Stimulated activated CD4-positive, alpha-beta T cell treated with anti-CD3 and anti-CD28 coated beads, Interleukin-2, amount 100 ng/mL, for 4 hours (primary cell): ENCODE results near the gene SNTB2.
A peak's percentile ranks its signal among the peaks of the same experiment; 100 is the strongest.

Source experiments
- DNase-seq: peaks from one replicate; pipeline ENCODE4 v3.0.0-alpha.2; 2020; ENCODE audit warnings: low read depth

The SNTB2 gene

DNA sequence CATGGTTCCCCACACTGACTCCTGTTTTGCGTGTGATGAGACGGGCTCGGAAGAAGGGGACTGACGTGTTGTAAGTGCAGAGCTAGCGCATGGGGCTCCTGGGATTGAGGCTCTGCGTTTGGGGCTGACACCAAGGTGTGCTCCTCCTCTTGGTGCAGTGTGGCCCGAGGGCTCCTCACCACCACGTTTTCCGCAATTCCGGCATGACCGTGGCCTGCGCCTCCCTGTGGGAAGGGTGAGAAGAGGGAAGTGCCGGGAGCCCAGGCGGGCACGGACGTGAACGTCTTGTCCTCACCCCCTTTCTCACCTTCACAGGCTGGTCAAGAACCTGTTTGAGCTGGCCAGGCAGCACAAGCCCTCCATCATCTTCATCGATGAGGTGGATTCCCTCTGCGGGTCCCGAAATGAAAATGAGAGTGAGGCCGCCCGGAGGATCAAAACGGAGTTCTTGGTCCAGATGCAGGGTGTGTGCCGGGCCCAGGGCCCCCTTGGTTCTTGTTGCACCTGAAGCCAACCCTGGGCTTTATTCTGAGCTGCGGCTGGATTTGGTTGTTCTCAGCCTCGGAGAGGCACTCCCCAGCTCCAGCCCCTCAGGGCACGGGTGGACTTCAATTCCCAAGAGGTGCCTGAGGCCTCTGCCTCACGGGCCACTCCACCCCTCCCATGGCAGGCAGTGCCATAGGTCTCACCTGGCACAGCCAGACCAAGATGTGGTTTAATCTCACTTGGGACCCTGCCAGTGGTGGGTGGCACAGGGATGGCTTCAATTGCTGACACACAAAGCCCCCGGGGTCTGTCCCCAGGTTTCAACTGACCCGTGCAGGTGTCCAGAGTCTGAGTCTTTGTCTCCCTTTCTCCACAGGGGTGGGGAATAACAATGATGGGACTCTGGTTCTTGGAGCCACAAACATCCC, 133.1 kb downstream of the SNTB2 start:
- DNase-seq, result no peak

DNA sequence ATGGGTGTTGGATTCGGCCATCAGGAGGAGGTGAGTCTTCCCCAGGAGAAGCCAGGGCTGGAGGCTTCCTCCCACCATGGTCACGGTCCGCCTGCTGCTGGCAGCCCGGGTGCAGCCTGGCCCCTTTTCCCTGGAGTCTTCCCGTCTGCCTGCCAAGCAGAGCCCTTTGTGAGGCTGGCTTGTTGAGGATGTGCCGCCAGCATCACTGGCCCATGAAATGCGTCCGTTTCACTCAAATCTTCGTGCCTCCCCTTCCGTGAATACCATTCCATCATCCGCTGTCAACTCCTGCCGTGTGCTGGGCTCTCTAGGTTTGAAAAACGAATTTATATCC, 133.7 kb downstream of the SNTB2 start:
- no peak for DNase-seq

DNA sequence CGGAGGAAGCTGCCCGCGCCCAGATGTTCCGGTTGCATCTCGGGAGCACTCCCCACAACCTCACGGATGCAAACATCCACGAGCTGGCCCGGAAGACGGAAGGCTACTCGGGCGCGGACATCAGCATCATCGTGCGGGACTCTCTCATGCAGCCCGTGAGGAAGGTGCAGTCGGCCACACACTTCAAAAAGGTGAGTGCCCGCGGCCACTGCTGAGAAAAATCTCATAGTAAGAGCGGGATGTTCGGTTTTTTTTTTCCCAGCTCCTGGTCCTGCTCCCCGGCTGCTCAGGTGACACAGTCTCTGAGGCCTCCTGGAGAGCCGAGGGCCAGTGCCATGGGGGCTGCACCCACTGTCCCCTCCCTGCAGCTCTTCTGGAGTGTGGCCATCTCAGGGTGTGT, 134.1 kb downstream of the SNTB2 start:
- no peak for DNase-seq

DNA sequence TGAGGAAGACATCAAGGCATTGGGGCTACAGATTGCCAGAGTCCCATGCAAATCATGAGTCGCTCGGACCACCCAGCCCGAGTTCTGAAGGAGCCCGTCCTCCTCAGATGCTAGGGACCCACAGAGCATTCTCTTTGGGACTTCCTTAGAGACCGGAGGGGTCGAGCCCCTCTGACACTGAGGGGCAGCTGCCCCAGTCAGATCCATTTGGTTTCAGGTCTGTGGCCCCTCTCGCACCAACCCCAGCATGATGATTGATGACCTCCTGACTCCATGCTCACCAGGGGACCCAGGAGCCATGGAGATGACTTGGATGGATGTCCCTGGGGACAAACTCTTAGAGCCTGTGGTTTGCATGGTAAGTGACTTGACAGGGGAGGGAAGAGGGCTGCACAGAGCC, 135.4 kb downstream of the SNTB2 start:
- DNase-seq, result no peak

DNA sequence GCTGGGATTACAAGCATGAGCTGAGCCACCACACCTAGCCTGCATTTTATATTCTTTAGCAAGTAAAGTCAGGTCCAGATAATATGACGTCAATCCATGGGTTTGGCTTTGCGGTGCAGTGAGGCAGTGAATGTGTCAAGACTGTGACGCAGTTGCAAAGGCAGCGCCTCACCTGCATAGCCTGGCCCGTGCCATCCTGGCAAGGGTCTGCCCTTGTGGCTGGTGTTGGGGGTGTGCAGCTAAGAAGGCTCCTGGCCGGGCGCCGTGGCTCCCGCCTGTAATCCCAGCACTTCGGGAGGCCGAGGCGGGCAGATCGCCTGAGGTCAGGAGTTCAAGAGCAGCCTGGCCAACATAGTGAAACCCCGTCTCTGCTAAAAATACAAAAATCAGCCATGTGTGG, 136.5 kb downstream of the SNTB2 start:
- DNase-seq, result no peak

DNA sequence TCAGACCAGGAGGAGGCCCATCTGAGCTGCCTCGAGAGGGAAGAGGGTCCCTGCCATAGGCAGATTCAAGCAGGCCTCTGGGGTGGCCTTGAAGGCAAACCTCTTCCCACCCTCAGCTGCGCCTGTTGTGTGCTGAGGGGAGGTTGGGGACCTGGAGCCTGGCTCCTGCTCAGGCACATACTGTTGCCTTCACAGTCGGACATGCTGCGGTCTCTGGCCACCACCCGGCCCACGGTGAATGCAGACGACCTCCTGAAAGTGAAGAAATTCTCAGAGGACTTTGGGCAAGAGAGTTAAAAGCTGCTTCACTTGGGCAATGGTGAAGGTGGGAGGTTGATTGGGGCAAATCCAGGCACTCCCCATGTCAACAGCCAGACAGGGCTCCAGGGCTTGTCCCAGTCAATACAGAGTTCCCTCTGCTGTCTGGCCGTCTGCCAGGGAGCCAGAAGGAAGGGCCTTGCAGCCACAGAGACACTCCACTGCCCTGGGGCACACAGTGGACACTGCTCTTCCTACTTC, 137.1 kb downstream of the SNTB2 start:
- DNase-seq, result no peak

DNA sequence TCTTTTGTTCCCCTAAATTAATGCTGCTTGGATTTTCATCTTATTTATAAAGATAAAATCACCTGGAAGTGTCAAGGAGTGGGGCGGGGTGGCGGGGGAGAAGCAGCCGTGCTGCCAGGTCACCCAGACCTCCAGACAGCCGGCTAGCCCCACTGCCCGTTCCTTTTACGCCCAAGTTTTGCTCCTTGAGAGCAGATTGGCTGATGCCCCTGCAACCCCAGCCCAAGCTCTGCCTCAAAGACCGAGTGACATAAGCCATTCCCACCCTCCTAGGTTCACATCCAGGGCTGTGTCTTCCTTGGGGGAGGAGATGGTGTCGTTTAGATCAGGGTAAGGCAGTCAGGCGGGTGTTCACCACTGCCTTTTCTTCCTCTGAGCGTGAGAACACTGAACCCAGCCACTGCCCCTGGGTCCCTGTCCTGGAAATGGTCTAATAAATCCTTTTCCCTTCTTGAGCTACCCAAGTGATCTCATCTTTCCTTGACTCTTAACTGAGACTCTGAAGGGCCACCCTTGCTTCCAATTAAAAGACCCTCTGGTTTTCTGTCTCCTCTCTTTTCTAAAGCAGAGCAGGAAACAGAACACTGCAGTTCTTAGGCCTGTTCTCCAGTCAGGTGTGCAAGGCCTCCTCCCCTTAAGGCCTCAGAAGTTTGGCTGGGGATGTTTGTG, 137.8 kb downstream of the SNTB2 start:
- no peak for DNase-seq

DNA sequence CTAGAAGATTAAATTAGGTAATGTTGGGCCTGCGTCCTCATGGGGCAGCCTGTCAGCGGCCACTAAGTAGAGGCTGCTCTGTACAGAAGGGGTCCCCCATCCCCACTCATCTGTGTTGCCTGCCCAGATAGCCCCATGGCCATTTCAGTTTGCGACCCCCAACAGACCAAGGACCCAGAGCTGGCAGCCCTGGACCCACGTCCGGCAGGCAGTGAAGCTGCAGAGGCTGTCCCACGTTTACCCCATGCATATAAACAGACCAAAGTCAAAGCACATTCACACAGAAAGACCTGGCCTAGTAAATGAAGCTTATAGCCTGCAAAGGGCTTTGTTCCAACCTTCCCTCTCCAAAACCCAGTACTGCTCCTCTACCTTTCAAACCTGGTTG, 138.8 kb downstream of the SNTB2 start:
- no peak for DNase-seq

DNA sequence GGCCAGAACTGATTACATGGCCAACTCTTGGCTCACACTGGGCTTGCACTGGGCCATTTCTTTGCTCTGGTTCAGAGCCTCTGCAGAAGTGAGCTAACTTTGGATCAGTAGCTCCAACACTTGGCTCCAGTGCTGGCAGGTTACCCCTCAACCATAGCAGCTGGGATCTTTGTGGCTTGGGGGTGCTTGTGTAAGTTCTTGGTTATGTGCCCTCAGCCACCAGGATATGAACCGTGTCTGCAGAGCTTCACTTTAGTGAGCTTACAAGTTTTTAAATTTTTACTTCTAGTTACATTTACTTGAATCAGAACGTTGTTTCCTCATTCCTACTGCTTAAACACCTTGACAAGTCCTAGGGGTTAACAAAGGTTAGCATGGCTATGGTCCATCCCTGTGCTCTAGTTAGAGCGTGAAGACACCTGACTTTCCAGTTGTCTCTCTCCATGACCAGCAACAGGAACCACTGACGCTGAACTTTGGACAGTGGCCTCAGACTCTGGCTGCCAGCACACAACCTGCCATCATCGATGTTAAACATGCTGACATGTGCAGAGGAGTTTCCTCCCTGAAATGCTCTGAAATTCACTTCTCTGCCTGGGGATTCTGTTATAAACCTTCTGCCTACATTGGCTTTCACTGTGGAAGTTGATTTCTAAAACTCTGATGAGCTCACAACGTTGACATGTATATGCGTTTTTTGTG, 139.4 kb downstream of the SNTB2 start:
- no peak for DNase-seq

DNA sequence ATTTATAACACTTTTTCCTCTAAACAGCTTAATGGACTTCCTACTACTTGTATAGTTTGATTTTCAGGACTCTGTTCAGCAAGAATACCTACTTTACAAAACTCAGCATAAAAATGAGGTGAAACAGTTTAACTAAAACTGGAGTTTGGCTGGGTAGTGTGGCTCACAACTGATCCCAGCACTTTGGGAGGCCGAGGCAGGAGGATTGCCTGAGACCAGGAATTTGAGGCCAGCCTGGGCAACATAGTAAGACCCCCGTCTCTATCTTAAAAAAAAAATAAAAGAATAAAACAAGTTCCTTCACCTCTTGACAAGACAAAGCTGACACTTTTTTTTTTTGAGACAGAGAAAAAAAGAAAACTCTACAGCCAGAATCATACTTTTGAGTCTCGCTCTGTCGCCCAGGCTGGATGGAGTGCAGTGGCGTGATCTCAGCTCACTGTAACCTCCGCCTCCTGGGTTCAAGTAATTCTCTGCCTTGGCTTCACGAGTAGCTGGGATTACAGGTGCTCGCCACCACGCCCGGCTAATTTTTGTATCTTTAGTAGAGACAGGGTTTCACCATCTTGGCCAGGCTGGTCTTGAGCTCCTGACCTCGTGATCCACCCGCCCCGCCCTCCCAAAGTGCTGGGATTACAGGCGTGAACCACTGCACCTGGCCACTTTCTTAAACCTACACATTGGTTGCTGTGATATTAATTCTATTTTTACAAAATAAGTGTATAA, 140.8 kb downstream of the SNTB2 start:
- no peak for DNase-seq

DNA sequence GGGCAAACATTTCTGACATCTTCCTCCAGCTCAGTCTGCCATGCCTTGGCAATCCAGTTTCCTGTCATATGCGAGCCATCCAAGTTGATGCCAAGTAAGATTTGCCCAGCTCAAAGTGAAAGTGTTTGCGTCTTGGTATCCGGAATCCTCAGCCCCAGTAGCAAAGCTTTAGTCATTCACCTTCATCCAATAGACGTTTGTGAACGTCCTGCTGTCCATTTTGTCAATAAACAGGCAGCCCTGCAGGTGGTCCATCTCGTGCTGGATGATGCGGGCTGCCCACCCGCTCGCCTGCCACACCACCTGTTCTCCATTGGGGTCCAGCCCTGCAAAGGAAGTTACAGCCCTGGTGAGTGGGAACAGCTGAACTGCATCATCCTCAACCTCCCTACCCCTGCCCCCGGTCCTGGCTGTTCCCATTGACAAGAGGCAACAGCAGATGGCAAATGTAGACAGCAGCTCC, 141.9 kb downstream of the SNTB2 start:
- no peak for DNase-seq

DNA sequence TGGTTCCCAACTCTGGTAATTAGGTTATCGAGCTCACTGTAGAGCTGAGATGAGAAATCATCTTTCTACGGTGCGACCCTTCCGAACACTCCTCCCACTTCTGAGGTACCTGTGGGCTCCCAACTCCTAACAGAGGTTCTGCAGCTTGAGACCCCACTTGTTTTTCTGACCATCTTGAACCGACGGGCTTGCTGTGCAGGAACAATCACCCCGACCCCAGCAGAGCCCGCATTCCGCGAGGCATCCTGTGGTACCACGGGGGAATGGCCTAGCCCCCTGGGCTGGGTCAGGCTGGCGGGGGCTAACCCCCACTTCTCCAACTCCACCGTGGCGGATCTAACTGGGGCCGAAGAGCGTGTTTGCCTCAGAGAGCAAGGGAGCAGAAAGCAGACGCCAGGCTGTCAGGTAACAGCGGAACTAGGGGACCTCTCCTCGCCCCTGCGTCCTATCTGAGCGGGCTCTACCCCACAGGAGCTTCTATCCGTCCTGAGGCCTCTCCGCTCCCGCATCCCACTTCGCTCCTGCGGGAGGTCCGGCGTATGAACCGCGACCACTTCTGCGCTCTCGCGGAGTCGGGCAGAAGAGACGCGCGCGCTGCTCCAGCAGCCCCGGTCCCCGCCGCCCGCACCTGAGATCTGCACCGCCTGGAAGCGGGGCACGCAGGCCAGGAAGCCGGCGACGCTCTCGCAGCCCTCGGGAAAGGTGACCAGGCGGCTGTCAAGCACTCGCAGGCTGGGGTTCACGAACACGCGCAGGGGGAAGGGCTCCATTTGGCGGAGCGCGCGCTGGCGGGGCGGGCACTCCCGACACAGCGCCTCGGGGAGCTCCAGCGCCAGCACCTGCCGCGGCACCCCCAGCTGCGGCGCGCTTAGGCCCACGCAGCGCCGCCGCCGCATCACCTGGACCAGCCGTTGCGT, 142.7 kb downstream of the SNTB2 start:
- peak; percentile 46 for DNase-seq

DNA sequence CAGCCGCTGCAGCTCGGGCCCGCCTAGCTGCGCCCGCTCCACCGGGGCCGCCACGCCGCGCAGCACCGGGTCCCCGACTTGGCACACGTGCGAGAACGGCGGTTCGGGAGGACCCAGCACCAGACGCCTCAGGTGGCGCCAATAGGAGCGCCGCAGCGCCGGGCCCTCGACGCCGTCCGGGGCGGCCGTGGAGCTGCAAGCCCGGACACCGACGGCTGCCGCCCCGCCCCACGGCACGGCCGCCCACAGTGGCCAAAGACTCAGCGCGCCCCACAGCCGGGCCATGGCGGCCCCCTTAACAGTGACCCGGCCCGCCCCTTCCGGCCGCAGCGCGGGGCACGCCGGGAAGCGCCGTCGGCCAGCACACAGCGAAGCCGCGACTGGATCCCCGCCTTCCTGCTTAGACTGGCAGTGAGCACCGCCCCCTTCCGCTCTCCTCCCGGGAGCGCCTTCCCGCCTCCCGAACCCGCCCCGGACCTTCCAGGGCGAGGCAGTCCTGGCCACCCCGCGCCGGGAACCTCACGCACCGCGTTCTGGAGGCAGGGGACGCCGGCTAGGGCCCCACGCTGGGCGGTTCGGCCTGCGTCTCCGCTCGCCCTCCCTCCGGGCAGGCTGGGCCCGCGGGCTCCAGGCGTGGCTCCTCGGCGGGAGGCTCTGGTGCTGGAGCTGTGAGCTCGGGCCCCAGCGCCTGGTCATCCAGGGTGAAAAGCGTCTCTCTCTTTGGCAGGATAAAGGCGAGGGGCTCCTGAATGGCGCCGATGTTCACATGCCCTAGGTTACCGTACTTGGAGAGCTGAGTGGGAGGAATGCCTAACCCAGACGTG, 143.5 kb downstream of the SNTB2 start, which contains the start of gene PDF:
TSS of gene PDF (minus strand) at position 303 of the 824 bp plus-strand sequence. CDS start at position 285, 18 bp downstream.
- peak; percentile 75 for DNase-seq

DNA sequence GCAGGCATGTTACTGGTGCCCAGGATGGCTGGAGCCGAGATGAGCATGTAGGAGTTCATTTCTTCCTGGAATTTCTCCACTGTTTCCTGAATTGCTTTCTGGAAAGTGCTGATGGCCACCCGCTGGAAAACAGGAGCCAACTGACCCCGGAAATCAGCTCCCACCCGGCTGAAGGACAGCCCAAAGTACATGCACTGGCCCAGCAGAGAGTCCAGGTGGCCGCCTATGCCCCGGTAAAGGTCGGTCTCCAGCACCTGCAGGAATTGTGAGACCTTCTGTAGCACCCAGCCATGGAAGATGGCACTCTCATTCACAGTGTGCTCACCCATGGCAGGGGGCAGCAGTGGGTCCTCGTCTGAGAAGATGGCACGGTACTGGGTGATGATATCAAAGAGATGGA, 147.7 kb downstream of the SNTB2 start:
- DNase-seq, result no peak

DNA sequence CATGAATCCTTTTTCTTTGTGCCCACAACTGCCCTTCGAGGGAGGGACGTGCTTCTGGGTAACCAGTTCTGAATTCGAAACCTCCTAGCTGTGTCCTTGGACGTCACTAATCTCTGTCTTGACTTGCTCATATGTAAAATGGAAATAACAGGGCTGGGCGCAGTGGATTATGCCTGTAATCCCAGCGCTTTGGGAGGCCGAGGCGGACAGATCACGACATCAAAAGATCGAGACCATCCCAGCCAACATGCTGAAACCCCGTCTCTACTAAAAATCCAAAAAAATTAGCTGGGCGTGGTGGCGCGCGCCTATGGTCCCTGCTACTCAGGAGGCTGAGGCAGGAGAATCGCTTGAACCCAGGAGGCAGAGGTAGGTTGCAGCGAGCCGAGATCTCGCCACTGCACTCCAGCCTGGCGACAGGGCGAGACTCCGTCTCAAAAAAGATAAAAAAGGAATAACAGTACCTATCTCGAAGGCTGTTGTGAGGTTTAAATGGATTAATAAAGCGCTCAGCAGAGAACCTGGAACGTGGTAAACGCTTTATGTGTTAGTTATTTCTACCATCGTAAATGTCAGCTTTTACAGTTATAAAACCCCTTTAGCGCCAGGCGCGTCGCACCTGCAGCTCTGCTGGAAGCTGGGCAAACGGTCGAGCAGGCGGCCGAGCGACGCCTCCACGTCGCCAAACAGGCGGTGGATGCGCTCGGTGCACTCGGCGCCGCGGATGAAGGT, 151.8 kb downstream of the SNTB2 start:
- peak; percentile 40 for DNase-seq

DNA sequence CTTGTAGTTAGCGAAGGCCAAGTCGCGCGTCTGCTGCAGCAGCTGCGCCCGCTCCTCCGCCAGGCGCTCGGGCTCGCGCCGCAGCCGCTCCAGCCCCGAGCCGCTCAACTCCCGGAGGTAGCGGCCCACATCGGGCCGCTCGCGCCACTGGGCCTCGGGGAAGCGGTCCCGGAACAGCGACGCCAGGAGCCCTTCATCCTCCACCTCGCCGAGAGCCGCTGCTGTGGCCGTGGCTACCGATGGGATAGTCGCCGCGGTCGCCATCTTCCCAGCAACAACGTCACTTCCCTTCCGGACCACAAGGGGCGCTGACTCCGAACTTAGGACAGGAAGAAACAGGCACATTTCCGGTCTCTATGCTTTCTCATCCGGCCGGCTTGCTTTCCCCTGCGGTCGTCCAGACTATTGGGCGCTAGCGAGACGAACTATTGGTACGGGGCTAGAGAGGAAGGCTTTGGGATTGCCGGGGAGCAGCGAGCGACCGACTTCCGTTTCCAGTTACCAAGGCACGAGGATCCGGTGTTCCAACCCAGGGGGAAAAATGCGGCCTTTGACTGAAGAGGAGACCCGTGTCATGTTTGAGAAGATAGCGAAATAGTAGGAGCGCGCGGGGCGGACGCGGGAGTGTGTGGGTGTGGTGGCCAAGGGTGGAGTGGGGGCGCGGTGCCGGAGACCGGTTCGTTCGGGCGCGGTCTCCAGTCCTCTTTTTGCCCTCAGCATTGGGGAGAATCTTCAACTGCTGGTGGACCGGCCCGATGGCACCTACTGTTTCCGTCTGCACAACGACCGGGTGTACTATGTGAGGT, 152.5 kb downstream of the SNTB2 start, which contains the start of the genes COG8 and NIP7:
TSS of gene COG8 (minus strand) at position 276 of the 806 bp plus-strand sequence. CDS start at position 264, 12 bp downstream.
TSS of gene NIP7 (plus strand) at position 484 of the 806 bp plus-strand sequence. CDS start at position 542, 58 bp downstream.
- DNase-seq, result peak; percentile 84

DNA sequence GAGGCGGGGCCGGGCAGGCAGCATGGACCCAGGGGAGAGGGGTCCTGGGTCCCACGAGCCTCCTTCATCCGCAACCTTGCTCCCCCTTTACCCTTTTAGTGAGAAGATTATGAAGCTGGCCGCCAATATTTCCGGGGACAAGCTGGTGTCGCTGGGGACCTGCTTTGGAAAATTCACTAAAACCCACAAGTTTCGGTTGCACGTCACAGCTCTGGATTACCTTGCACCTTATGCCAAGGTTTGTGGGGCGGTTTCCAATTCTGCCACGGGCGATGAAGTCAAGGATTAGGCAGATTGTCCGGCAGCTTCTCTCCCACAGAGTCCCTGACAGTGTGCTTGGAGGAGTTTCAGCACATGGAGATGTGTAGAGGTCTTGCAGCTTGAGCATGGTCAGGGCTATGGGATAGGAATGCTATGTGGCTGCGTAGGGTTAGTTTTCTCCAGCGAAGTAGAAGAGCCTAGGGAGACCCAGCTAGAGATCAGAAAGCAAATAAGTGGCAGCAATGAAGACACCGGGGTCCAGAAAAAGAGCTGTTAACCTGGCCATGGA, 153.2 kb downstream of the SNTB2 start:
- peak; percentile 7 for DNase-seq

DNA sequence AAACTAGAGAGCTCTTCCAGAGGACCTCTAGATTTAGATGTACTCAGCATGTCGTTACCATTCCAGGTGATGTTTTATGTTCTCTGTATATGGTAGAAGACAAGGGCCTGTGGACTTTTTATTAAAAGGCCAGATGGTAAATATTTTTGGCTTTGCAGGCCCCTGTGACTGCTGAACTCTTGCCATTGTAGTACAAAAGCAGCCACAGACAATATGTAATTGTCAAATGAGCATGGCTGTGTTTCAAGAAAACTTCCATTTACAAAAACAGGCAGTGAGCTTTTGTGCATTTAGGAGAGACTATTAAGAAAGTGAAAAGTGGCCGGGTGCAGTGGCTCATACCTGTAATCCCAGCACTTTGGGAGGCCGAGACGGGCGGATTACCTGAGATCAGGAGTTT, 157.2 kb downstream of the SNTB2 start:
- no peak for DNase-seq
